Astrocyte (in vitro differentiated cells and primary cell): Measurements from ENCODE around the gene HES2.

Experiments used
- CTCF ChIP-seq: IDR thresholded peaks from 2 replicates; pipeline ENCODE4 v1.5.1; 2011; ENCODE audit warnings: low read depth, mild to moderate bottlenecking, inconsistent platforms, low read length, moderate library complexity; ENCODE audit not compliant: insufficient read depth
- EZH2 ChIP-seq: IDR thresholded peaks from 2 replicates; pipeline ENCODE4 v1.6.1; 2012; ENCODE audit warnings: mild to moderate bottlenecking, low read length, inconsistent platforms; ENCODE audit not compliant: insufficient read depth

GRCh38 chr1:6378096-6378746 lies 41.5 kb downstream of the HES2 start:
- TF ChIP-seq CTCF: no peak
- no peak for TF ChIP-seq EZH2
